ENCODE data around the gene SYNE2. TPM values are rescaled to one million over a fixed set of nuclear protein-coding genes. Genes with fewer than 3 reads are reported as not detected.

SYNE2 gene
- polyA plus RNA-seq, 12 donors, result 39.0 to 93.3 (median 56.5) TPM; not detected in 1

DNA sequence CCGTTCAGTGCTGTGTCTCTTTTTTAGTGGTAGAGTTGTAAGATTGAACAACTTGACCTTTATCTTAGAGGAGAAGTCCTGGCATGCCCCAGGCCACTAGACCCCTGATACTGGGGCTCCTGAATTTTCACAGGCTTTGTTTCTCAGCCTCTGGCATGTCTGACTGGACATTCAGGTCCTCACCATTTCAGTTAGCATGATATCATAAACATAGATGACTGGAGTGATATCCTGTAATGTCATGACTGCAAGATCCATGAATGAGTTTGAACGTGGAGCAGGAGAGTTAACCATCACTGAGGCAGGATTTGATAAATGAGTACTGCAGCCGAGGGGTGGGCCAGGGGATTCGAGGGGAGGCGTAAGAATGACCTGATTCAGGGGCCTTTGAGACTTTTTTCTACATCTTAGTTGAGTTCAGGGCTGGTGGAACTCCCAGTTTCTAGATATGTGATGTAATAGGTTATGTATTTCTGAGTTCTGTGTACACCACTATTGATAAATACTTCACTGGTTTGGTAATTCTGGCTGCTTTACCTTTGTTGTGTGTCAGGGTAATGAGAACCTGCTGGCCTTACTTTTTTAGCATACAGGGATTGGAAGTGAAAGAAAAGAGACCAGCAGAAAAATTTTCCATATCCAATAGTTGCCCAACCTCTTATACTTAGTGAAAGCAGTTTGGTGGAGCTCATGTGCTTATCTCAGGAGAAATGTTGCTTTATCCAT, 217.0 kb downstream of the SYNE2 start:
- DNase-seq, result no peak

- DNase-seq, result no peak
Observed at GRCh38 chr14:64074961-64075612, 222.3 kb downstream of the SYNE2 start.

- no peak for DNase-seq
Observed at GRCh38 chr14:64075613-64076005, 222.8 kb downstream of the SYNE2 start.

- DNase-seq, result no peak
Observed at GRCh38 chr14:64080452-64080851, 227.6 kb downstream of the SYNE2 start.

DNA sequence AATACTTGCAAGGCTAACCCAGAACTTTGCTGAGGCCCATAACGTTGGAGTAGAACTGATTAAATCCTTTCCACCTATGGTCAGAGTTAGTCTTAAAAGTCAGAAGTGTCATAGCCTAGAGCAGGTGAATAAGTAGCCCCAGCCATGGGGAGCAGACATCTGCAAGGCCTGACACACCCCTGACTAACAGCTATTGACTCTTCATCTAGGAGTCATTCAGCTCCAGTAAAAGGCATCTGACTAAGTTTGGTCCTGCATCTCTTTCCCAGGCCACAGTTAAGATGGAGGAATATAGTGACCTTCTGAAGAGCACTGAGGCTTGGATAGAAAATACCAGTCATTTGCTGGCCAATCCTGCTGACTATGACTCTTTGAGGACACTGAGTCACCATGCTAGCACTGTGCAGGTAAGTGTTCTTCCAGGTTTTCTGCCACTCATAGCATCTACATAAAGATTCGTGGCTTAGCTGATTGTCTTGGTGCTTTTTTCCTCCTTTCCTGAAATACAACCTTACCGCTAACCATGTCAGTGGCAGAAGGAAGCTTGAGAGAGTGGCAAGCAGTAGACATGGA, 228.5 kb downstream of the SYNE2 start:
- no peak for DNase-seq

DNA sequence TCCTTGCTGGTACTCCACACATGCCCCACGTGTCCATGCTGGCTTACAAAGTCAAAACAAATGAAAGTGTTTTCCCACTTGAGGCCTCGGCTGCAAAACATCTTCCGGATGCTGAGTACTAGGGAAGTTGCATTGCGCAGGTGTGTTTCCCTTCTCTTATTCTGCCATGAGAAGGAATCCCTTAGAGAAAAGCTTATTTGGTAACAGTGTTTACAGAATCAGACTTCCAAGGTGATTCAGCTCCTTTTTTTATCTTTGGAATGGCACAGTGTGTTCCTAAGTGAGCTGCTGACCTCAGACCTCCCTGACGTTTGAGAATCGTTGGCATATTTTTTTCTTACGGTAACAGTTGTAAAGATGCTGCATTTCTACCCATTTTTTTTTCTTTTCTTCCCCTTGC, 230.0 kb downstream of the SYNE2 start:
- DNase-seq, result no peak

DNA sequence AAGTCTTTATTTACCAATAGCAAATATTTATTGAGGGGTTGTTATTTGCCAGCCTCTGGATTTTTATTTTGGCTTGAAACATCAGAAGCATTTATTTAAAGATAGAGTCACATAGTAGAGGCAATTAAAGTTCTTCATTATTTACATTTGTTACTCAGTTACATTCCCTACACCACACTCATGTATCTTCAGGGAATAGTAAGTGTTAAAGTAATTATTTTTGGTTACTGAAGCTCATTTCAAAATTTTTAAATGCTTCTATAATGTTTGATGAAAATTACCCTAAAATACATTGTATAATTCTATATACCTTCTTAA, 235.8 kb downstream of the SYNE2 start:
- DNase-seq, result no peak

GRCh38 chr14:64089920-64090319, 237.1 kb downstream of the SYNE2 start:
- no peak for DNase-seq

- DNase-seq, result no peak
Observed at GRCh38 chr14:64091217-64091616, 238.4 kb downstream of the SYNE2 start.

DNA sequence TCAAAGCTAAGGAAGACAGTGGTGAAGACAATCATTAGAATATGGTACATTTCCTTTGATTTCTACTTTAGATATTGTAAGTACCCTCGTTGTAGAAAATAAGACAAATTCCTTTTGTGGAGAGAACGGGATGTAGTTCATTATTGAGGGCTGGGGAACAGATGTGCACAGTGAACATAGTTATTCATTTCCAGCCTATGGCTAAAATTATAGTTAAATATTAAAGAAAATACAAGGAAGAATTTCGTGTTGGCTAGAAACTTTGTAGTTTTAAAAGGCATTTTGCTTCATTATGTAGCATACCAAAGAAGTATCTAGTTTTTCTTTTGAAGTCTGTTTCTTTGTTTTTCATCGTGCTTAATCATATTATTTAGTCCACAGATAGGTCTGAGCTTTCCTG, 239.5 kb downstream of the SYNE2 start:
- no peak for DNase-seq

DNA sequence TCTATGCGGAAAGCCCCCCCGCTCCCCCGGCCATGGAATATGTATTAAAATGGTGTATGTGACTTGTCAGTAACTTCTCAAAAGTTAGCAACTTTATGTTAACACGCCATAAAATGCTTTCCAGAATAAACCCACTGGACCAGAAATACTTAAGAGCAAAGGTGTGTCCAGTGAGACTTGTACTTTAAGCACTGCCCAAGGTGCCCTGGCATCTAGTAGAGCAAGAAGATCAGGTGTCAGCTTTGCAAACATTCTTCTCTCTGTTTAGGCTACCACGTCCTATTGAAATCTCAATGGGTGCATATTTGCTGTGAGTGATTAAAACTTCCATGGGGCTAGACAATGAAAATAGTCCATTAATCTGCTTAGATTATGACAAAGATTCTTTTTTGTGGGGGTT, 240.1 kb downstream of the SYNE2 start:
- DNase-seq, result no peak

DNA sequence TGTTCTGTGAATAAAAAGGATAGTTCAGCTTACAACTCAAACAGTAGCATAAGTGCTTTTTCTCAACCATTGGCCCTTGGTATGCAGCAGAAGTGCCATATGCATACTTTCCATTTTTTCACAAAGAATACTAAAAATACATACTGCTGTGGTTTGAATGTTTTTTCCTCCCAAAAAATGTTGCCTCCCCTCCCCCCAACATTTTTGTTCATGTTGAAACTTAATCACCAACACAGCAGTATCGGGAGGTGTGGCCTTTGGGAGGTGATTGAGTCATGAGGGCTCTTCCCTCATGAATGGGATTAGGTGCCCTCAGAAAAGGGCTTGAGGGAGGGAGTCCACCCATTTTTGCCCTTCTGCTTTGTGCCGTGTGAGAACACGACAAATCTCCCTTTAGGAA, 242.8 kb downstream of the SYNE2 start:
- DNase-seq, result no peak

DNA sequence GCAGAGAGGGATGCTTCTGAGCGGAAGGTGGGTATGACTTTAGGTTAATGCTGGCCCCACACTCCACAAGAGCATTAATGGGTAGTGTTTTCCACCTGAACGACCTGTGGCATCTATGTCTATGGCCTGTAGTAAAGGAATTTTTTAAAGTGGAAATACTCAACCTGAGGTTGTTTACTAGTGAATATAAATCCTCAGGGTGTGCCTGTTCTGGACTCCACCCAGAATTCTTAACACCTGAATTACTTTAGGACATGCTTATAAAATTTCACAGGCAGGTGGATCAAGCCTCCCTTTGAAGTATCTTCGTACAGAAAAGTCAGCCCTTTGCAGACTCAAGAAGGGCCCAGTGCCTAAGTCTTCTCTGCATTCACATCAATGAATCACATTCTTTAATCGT, 245.3 kb downstream of the SYNE2 start:
- no peak for DNase-seq

DNA sequence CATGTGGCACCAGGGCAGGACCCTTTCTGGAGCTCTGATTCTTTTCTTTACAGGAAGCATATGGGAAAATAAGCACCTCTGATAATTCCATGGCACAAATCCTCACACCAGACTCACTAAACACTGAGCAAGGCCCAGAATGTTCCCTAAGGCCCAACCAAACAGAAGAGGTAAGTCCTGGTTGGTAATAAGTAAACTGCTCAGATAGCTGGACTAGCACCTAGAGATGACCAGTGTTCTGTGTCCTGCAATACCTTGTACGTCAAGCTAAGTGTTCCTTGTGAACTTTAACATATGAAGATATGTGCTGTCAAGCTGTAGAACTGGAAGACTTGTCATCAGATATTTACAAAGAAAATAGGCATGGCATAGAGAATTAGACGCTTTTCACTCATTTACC, 254.6 kb downstream of the SYNE2 start:
- no peak for DNase-seq

GRCh38 chr14:64109819-64110554, 257.2 kb downstream of the SYNE2 start:
- DNase-seq, result no peak

DNA sequence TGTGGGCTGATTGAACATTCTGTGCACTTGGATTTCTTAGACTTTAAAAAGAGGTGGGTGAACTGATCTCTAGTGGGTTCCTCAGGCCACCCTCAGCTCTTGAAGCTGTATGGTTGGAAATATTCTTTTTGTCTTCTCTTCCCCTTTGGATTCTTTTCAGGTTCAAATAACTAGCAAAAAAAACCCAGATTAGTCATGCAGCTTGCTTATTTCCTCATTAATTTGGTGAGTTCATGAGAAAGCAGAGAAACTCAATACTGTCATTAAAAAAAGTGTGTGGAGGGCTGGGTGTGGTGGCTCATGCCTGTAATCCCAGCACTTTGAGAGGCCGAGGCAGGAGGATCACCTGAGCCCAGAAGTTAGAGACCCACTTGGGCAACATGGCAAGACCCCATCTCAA, 258.0 kb downstream of the SYNE2 start:
- no peak for DNase-seq

GRCh38 chr14:64112867-64113678, 260.3 kb downstream of the SYNE2 start:
- DNase-seq, result no peak

DNA sequence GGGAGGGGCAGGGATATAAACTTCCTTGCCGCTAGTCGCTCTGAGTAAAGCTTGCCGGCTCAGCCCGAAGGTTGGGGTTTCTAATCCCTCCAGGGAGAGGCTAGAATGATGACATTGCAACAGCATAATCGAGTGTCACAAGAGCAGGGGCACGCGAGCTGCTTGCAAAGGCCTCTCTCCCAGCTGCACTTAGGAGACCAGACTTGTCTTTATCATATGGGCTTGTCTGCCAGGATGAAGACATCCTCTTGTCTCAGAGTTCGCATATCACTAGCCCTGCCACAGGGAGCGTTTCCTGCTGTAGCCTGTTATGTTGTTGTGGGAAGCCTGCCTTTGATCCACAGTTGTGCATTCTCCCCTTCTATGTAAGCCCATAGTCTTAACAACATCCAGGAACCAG, 261.4 kb downstream of the SYNE2 start:
- DNase-seq, result no peak

GRCh38 chr14:64114796-64115195, 262.0 kb downstream of the SYNE2 start:
- no peak for DNase-seq

GRCh38 chr14:64115401-64115800, 262.6 kb downstream of the SYNE2 start:
- no peak for DNase-seq

GRCh38 chr14:64117671-64118402, 265.0 kb downstream of the SYNE2 start:
- DNase-seq, result peak; percentile 43

Data from muscle of arm (tissue), 12 donors.